HG03095 (cell line): Measurements from ENCODE around the gene BTBD9.

Experiments used
- ATAC-seq: cut with Tn5 transposase; IDR thresholded peaks from one replicate; pipeline ENCODE4 v1.9.1; 2021; ENCODE audit warnings: moderate library complexity; ENCODE audit not compliant: unreplicated experiment

BTBD9 gene

DNA sequence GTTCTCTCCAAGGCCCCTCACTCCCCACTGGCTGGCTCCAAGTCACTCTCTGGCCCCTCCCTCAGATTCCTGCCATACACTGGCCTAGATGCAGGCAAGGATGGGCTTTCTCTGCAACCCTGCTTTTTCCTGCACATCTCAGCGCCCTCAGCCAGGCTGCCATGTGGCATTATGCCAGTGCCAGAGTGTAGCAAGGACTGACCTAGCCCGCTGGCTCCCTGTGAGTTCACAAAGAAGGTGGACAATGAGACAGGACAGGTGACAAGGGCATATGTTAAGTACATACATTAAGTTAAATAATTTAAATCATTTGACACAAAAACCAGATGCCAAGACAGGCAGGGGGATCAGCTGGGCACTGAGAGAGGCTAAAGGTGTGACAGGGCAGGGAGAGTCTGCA is 425.6 kb downstream of the BTBD9 start:
- no peak for ATAC-seq

DNA sequence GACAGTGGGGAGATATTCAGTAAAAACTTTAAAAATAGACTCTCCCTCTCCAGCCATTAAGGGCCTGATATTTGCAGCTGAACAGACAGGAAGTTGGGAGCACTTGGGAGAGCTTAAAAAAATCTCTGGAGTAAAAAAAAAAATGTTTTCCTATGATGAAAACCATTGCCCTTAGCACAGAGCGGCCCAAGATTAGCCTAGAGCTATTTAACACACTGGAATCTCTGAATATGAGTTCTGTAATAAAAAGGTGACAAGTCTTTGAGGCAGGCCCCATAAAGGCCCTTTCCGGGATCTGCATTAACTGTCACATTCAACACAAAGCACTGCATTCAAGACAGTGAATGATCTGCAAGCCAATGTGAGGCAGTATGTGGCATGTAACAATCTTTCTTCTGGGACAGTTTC is 426.5 kb downstream of the BTBD9 start:
- ATAC-seq = no peak

DNA sequence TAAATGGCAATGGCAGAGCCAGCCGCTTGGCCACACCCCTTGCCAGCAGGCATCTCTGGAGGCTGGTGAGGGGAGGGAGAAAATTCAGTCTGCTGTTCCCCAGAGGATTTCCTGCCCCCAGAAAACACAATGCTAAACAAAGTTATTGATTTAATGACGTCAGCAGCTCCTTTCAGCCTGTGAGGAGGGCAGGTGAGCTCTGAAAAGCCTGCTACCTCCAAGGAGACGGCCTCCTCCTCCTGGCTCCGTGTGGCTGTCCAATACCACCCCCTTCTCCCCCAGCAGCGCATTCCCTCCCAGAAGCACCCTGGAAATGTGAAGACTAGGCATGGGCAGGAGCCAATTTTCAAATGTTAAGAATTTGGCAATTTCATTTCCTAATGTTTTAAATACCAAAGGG is 427.1 kb downstream of the BTBD9 start:
- ATAC-seq = no peak

DNA sequence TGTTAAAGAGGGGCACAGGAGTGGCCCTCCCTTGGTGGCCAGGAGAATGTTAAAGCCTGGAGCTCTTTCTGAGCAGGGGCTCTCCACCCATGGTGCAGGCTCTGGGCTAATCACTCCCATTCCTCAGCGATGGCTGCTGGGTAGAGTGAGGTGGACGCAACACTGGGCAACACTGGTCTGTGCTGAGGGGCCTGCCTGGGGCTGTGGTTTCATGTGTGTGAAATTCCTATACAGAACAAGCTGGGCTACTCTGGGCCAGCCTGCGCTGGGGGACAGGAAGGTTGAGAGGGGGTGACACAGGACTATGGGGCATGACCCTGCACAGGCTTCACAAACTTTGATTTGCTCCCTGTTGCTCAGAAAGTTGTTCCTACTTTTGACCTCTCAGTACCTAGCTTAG is 427.6 kb downstream of the BTBD9 start:
- ATAC-seq = no peak

DNA sequence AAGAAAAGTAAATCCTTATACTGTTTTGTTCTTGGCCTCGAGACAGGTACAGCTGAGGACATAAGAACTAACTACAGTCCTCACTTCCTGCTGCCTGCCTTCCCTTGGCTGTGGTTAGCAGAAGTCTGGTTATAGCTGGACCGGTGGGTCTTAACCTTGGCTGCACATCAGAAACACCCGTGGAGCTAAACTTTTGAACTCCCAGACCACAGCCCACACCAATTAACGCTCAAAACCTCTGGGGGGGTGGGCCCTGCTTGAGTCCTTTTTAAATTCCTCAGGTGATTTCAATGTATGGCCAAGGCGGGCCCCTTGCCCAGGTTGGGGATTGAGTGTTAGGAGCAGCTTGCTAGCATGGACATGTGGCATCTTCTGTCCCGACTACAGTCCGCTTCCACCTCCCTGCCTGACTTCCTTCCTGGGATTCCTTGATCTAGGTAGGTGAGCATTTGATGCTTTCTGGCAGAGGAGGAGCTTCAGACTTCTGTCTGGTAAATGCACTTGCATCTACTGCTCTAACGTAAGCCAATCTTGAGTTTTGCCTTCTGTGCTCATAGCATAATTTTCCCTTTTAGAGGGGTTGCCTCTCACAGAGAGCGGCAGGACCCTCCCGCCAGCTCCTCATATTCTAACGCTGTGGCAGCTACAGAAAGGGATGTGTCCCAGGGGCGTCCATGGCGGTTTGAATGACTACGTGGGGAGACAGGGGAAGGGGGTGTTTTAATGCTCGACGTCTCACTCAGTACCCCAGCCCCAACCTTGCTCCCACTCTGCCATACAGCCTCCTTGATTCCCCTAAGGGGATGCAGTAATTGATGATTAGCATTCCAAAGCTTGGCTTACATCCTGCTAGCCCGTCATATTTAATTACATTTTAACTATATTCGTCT is 430.1 kb downstream of the BTBD9 start:
- ATAC-seq = no peak

DNA sequence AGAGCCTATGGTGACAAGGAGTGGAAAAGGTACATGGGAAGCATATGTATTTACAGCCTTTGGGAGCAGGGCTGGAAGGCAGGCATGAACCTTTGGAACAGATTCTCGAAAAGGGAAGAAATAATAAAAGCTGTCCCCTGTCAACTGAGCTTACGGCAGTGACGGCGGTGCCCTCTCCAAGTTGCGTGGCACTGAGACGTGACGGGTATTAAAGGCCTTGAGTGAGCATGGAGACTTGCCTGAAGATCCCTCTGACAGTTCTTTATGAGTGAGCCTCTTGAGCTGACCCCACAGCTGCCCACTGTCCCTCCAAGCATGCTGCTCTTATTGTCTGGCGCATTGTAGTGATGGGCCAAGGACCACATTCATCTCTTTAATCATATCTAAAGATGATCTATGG is 431.7 kb downstream of the BTBD9 start:
- no peak for ATAC-seq

DNA sequence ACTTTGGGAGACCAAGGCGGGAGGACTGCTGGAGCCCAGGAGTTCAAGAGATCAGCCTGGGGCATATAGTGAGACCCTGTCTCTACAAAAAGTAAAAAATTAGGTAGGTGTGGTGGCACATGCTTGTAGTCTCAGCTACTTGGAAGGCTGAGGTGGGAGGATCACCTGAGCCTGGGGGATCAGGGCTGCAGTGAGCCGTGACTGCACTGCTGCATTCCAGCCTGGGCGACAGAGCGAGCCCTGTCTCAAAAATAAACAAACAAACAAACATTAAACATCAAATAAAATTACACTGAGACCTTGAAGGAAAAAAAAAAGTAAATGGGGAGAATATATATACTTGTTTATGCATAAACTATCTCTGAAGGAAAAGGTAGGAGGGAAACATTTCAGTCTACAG is 432.4 kb downstream of the BTBD9 start:
- ATAC-seq = no peak

DNA sequence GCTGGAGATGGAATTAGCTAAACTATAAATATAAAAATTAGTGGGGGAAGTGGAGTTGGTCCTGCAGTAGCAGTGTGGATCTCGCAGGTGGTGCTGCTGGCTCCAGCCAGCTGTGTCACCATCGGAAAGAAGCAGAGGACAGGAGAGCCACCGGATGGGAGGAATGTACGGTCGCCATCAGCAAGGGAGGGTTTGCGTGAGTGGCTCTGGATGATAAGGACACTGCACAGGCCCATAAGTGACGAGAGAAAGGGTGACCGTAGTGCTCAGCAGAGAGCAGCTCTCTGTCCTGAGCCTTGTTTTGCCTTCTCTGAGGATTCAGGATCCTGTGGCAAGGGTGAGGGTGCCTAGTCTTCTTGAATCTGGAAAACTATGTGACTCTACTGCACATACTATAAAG is 441.5 kb downstream of the BTBD9 start:
- ATAC-seq = no peak

DNA sequence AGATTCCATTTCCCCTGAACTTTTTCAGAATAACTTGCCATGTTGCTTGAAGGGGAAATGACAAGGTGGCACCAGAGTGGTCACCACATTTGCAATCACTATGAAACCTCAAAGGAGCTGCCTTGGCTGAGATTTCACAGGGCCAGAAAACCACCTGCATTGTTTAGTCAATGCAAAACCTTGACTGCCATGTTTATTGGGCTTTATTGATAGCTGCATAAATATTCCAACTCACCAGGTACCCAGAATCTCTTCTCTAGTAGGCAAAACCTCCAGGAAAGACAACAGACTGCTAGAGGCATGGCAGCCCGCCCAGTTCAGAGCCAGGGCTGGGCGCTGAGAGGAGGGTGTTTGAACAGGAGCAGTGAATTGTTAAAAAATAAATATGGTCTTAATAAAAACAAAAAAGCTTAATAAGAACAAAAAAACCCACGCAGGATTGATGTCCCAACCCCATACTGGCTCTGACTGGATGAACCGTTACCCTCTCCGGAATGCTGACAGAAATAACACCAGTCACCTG is 444.6 kb downstream of the BTBD9 start:
- ATAC-seq = no peak

DNA sequence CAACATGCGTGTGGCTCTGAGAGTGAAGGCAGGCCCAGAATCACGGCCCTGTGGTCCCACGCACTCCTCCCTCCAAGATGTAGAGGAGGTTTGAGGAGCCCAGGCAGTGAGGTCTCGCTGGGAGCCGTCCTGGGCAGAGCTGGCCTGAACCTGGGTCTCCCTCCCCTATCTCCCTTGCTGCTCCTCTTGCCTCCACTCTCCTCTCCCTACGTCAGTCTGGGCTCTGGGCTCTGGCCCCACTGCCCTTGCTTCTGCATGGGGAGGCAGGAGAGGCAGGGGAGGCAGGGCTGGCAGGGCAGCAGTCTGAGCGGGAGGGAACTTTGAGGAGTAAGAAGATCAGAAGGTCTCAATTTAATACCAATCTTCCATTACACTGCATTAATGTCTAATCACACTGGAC is 445.1 kb downstream of the BTBD9 start:
- ATAC-seq = no peak

DNA sequence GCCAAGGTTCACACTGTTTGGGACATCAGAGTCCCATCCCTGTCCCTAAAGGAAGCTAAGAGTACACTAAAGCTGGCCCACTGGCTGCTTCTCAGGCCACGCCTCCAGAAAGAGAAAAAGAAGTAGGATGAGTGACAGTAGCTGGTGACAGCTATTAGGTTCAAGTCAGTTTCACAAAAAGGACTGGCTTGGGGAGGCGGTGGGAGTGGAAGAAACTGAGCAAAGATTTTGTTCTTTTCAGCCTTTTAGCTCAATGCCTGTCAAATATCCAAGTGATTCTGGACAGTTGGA is 445.5 kb downstream of the BTBD9 start:
- no peak for ATAC-seq

DNA sequence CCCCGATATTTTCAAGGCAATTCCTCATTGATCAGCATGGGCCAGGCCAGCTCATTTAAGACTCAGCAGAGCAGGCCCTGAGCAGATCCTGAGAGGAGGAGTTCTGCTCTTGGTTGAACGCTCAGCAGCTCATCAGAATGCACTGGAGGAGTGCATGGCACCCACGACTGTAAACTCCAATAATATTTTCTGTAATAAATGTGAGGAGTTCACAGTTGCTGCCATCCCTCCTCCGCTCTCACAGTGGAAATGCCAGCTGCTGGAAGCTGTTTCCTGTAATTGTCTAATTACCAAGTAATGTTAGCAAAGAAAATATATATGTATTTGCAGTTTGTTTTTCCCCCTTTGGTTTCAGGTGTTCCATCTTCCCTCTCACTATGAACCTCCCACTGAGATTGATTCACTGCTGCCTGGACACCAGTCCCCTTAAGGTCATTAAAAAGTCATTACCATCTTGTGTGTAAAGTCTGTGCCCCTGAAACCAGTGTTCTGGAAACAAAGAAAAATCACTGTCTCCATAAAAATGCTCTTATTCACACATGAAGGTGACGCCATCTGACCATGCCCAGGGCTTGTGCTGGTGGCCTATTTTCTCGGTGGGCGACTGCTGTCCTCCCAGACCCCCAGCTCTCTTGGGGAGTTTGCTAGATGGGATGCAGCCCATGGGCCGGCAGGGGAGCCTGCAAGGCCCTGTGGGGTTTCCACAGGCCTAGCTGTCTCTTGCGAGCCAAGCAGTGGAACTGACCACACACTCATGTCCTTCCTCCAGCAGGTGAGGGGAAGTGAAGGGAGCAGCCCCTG is 446.0 kb downstream of the BTBD9 start:
- ATAC-seq = no peak

DNA sequence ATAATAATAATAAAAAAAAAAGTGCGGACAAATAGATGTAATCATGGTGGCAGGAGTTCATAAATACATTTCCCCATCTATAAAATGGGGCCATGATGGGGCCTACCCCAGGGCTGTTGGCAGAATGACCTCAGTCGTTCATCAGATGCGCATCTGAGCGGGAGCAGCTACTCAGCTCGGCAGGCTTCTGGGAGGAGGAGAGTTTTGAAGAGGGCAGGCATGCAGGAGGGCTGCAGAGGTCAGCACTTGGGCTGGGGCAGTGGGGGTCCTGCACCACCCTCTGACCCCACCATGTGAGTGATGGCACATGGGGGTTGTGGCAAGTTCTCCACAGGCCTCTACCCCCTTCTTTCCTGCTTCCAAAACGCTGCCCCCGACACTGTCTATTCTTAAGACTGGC is 446.7 kb downstream of the BTBD9 start:
- no peak for ATAC-seq

DNA sequence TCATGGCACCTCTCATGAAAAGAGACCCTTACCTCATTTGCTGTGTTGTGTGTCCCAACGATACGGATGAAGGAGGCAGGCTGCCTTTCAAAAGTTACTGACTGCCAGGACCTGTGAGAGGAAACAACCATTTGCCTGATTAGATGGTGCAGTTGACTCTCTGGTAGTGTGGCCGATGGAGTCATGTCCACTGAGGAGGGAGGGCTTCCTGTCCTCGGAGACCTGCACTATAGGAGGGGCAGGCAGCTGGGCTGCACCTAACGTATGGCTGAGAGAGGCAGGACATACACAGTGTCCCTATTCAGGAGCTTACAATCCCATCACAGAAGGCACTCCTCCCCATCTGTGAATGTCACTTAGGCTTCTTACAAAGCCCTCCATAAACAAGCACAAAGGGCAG is 447.2 kb downstream of the BTBD9 start:
- no peak for ATAC-seq

DNA sequence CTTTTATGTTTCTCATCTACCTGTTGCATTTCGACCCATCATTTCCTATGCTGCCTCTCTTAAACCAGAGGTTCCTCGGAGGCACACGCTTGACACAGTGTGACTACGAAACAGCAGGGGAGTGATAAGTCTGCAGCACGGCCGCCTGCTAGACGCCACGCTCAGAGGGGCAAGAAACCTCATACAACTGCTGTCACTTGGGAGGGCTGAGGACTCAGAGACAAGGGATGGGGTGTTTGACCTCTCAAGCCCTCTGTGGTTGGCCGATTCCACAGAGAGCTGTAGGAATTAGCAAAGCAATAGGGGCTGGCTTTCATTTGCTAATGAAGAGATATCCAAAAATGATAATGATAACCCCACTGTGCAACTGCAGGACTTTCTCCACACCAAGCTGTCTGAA is 447.7 kb downstream of the BTBD9 start:
- ATAC-seq = no peak

DNA sequence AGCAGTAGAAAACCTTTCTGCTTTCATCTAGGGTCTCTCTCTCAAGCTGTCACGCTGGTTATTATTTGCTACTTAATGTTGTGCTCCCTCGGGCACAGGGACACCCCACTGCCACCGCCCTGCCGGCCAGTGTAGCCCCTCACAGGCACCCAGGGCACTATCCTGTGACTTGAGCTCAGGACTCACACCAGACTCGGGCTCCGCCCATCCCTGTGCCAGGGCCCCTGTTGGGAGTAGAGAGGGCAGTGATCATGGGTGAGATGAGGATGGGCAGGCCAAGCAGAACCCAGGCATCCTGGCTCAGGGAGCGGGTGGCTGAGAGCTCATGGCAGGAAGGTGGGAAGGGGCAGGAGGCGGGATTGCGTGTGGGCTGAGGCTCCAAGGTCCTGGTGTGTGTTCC is 448.3 kb downstream of the BTBD9 start:
- ATAC-seq = no peak

DNA sequence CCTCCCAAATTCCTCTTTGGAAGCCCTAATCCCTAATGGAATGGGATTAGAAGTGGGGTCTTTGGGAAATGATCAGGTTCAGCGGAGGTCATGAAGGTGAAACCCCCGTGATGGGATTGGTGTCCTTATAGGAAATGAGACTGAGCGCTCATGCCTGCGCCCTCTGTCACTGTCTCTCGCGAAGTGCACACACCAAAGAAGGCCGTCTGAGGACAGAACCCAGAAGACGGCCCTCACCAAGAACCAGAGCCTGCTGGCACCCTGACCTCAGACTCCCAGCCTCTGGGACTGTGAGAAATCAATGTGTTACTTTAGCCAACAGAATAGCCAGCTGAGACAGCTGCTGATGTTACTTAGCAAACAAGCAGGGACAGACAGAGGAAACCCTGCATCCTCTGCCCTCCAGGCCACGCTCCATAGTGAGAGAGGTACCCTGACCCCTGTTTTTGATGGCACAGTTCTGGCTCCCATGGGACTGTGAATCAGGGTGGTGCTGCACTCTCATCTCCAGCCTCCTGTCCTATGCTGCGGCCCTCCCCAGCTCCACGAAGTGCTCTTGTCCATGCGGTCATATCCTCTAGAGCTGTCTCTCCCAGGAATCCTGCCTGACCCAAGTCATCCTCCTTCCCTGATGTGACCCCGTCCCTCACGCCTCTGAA is 450.9 kb downstream of the BTBD9 start:
- no peak for ATAC-seq

DNA sequence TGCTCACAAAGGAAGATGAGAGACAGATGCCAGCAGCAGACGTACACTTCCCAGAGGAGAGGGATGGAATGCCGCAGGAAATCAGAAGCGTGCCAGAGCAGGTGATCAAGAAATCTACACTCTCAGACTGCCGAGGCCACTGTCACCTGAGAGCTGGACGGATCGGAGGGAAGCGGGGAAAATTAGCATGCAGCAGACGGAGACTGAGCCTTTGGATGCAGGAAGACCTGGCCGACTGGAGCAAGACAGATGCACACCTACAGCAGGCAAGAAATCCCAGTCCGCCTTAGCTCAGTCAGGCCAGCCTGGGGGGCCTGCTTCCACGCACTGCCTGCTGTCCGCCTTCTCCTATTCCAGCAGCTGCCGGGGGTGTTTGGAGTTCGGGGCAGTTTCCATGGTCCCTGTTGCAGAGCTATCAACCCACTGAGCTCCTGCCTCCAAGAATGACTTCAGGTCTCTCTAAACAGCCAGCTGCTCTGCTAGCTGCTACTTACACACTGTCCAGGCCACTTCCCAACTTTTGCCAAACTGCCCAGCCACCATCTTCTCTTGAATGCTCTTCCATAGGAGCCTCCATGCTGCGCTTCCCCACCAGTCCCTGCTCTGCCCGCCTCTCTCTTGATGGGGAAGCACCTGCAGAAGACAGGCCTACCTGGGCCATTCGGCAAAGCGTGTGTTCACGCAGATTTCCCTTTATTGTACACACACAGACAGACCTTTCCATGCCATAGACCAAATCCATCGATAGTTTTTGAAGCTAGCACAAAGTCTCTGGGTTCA is 451.7 kb downstream of the BTBD9 start:
- ATAC-seq = no peak

DNA sequence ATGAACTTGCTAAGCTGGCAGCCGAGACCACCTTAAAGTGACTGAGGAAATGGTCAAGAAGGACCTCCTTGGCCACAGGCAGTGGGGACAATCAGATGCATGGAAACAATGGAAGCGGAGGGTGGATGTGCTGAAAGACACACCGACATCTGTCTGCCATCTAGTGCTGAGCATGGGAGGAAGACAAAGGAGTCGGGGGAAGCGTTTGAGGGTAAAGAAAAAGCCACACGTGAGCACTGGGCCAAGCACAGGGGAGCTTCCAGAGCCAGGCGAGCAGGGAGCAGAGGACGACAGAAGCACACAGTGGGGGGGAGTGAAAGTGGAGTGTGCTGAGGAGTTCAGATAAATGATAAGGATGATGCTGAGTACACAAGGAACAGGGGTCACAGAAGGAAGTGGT is 452.4 kb downstream of the BTBD9 start:
- no peak for ATAC-seq

DNA sequence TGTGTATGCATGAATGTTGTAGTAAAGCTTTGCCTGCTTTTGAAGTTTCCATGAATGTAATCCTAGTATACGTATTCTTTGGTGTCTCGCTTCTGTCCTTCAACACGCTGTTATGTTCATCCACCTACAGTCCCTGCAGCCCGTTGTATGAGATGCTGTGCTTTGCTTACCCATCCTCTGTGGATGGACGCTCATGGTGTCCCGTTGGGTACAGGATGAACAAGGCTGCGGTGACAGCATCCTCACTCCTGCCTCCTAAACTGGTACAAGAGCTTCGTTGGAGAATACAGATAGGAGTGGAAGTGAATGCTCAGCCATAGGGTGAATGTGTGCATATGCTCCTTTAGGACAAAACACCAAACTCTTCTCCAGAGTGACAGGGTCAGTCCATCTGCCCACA is 454.0 kb downstream of the BTBD9 start:
- ATAC-seq = no peak

DNA sequence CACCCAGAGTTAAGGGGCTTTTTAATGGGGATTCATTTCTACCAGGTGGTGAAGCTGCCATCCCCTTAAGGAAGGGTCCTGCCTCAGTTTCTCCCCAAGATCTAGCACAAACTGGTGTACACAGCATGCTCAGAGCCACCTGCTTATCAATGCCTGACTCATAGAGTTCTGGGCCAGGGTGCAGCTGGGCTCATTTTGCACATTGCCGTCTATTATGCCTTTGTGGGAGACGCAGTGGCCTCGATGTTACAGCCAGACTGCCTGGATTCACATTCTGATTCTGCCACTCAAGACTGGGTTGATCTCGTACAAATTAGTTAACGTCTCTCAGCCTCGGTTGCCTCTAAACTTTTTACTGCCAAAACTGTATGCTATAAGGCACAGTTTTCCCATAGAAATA is 454.5 kb downstream of the BTBD9 start:
- ATAC-seq = no peak
